Hematopoietic multipotent progenitor cell treated with erythropoietin and hydrocortisone succinate and interleukin-3 and kit ligand, for 8 days (in vitro differentiated cells): Measurements from ENCODE around the gene SEMA3D.

Experiments
- DNase-seq: peaks from one replicate; pipeline ENCODE4 v3.0.0-alpha.2; 2015

Gene SEMA3D

DNA sequence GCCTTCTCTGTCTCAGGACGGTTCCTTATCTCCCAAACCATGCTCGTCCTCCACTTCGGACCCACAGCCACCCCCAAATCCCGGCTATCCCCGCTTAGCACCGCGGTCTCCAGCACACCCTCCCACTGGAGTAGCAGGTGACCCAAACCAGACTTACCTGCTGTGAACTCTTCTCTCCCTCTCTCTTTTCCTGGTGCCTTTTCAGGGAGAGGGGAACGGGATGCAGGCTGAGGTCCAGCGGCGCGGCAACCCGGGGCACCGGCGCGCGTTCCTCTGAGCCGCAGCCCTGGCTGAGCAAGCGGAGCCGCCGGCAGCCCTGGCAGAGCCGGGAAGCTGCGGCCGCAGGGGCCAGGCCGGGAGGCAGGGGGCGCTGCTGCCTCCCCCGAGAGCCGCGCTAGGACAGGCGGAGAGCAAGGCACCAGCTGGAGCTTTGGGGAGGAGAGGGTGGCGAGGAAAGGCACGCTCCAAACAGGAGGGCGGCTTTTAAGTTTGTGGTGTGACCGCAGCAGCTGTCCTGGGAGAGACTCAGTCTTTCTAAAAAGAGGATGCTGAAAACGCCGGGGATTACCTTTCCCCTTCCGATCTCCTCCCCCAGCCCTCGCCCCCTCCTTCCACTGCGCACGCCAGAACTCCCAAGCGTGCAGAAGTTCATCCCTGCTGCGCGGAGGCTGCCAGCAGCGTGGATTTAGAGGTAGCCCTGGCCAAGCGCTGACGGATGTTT is at the start of gene SEMA3D:
SEMA3D (minus strand) TSS at position 536 of the 721 bp plus-strand sequence. CDS start 65,165 bp downstream, outside the sequence.
- DNase-seq = peak; percentile 20

- DNase-seq = no peak
Measured at GRCh38 chr7:85234730-85235129, 47.9 kb upstream of the SEMA3D start.

DNA sequence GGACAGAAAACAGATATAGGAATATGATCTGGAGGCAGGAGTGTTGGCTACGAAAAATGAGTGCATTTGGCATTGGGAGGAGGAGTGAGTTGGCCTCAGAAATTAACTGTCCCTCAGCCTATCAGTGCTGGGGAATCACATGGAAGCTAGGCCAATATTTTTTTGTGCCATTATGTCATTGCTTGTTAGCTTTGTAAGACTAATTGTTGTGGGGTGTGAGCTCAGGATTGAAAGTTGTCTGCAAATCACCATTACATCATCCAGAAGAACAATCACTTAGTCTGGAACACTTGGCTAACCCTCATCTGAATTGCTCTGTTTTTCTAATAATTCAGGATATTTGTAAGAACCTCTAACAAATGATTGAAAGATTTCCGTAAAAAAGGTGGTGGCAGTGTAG is 45.2 kb upstream of the SEMA3D start:
- DNase-seq = no peak

DNA sequence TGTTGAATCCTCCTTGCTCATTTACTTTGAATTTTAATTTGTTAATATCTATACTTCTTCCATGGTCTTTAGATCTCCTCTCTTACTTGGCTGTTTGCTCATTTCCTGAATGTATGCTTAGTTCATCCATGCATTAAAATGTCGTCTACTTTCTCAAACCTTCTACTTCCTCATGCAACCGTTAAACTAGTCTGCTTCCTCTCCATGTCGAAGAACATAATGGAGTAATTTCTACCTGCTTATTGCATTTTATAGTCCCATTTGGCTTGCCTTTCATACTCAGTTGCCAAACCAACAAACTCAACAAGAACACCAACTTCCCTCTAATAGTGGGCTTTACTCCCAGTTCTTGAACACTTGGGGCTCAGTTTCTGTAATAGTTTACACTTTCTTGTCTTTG is 43.8 kb upstream of the SEMA3D start:
- no peak for DNase-seq

- DNase-seq = no peak
Measured at GRCh38 chr7:85229544-85229943, 42.7 kb upstream of the SEMA3D start.

DNA sequence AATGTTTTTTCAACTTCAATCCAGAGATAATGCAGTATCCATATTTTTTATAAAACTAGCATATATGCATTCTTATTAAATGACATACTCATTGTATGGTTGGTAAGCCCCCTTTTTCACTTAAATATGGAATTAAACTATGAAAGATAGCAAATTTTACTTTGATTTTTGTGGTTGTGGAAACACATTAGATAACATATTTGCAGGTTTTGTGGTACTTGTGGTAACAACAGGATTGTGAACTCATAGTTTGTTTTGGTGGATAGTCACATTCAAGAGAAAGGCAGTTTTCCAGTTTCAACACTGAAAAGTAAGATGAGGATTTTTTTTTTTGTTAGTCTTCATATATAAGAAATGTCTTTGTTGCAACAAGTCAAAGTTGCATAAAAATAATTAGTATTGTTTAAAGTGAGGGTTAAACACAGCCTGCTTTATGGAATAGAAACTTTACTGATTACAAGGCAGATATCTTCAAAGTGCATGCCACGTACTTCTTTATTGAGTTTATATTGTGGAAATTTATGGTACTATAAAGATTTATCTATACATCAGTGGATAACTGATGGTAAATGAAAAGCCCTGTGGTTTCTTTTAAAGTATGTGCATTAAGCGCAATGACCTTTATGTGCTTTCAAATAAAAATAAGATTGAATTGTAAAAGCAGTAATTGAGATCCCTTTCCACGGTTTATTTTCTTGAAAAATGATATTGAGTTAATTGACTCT is 39.7 kb upstream of the SEMA3D start:
- no peak for DNase-seq

GRCh38 chr7:85224171-85224570 is 37.3 kb upstream of the SEMA3D start:
- DNase-seq = no peak

DNA sequence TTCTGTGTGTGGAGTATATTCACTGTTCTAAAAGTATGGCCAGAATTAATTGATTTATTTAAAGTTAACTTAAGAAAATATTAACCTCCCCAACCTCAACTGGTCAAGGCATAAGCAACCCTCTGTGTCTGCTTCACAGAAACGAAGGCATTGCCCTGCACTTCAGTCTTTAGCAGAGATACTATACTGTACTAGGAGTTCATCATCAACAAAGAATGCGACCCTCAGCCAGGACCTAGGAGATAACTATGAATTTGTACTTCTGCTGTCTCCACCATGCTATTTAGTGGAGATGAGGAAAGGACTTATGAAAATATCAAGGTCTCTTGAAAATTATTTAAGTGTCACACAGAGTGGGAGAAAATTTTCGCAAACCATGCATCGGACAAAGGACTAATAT is 35.7 kb upstream of the SEMA3D start:
- DNase-seq = no peak

DNA sequence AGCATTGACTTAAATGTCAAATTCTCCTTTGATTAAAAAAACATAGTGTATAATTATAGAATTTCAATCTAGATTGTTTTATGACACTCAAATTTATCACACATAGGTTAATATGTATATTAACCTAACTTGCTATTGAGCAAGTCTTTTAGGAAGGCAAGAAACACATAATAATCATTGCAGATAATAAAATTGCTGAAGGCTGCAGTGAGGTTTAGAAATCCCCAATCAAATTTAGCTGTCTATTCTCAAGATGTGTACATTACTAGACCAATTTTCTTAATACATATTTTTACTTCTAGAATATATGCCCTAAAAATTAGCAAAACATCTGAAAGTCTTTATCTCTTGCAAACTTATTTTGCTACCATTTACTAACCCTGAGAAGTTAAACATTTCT is 34.9 kb upstream of the SEMA3D start:
- no peak for DNase-seq

- no peak for DNase-seq
Measured at GRCh38 chr7:85220651-85221050, 33.8 kb upstream of the SEMA3D start.

GRCh38 chr7:85220023-85220422 is 33.2 kb upstream of the SEMA3D start:
- DNase-seq = no peak

GRCh38 chr7:85217085-85217484 is 30.2 kb upstream of the SEMA3D start:
- DNase-seq = no peak

- no peak for DNase-seq
Measured at GRCh38 chr7:85215098-85215497, 28.2 kb upstream of the SEMA3D start.

DNA sequence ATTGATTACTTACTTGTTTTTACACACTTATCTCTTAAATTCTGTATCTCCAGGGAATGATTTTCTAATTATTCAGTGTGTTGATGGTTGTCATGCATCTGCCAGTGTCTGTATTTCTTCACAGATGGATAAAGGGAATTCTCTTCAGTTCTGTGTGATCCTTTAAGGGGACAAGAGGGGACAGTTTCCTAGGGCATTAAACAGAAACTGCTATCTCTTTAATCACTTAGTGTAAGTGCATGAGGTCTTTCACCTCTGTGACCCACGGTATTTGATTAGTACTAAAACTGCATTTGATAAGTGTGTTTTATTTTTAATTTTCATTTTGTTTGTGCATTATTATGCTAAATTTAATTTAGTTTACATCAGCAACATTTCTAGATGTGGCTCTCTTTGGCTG is 26.6 kb upstream of the SEMA3D start:
- DNase-seq = no peak

GRCh38 chr7:85205754-85206153 is 18.9 kb upstream of the SEMA3D start:
- no peak for DNase-seq

DNA sequence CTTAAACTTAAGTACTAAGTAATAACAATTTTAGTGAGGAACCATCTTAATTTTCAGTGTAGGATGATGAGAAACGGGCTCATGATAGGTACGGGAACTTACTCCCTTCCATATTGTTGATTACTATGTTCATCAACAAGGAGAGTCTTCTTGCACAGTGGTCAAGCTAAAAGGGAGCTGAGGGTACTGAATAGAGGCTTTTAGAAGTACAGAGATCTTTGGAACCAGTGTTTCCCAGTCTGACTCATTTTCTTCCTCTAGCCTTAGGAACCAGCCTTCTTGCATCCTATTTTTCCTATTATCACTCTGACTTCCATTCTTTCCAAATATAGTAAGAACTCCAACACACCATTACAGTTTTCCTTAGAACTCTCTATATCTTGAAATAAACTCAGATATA is 17.6 kb upstream of the SEMA3D start:
- DNase-seq = no peak

DNA sequence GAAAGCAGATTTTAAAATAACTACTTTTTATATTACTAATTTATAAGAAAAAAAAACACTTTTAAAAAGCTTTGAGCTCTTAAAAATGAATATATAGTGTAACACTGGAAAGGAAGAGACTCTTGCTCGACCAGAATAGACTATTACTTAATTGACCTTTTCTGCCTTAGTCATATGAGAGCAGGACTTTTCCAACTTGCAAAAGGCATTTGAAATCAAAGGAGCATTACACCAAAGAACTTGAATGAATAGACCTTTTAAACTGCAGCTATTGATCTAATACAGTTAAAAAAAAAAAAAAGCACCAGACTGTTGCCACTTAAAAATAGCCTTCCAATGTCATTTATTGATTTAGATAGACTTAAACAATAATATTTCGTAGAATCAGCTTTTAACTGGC is 17.2 kb upstream of the SEMA3D start:
- DNase-seq = no peak

DNA sequence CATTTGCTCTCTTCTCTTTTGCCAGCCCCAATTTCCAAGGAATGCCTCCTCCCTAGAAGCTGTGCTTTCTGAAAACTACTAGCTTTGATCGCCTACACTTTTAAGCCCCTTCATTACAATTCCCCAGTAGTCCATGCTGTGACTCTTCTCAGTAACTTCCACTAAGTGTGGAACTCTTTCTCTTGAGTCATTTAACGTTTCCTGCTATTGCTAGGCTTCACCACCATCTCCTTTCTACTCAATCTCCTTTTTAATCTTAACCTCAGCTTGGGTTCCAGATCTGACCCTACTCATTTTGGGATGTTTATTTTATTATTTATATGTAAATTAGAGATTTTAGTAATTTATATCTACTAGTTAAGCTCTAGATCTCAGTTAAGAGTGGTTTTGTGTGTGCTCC is 14.4 kb upstream of the SEMA3D start:
- no peak for DNase-seq

DNA sequence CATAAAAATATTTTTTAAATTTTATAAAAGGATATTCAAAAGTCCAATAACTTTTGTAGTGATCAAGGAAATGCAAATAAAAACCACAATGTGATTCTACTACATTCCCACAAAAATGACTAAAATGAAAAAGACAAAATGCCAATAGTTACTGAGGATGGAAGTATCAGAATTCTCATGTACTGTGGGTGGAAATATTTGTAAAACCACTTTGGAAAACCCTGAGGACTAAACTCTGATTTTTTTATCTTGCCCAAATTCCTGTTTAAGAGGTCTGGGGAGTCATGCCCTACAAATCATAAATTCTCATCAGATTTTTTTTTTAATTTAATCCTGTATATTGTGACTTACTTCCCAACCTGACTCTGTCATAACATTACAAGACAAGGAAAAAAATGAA is 9.8 kb upstream of the SEMA3D start:
- no peak for DNase-seq

GRCh38 chr7:85191383-85191782 is 4.5 kb upstream of the SEMA3D start:
- peak; percentile 3 for DNase-seq

DNA sequence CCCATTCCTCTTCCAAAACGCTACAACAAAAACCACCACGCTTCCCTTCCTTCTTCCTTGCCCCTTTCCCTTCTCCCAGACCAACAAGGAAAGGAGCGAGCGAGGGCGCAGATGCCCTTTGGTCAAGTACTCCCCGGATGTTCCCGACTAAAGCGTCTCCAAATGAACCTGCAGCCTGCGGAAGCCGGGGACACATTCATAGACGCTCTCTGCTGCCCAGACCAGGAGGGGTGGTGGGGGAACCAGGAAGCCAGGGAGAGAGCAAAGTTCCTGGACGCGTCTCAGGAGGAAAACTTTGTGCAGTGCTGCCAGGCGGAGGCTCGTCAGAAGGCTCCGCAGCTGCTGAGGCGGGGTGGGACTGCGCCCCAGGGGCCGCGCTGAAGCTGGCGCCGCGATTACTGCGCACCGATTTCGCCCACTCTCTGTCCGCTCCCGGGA is 754 bp downstream of the SEMA3D start:
- DNase-seq = no peak

- DNase-seq = no peak
Measured at GRCh38 chr7:85185424-85186082, 1.3 kb downstream of the SEMA3D start.

DNA sequence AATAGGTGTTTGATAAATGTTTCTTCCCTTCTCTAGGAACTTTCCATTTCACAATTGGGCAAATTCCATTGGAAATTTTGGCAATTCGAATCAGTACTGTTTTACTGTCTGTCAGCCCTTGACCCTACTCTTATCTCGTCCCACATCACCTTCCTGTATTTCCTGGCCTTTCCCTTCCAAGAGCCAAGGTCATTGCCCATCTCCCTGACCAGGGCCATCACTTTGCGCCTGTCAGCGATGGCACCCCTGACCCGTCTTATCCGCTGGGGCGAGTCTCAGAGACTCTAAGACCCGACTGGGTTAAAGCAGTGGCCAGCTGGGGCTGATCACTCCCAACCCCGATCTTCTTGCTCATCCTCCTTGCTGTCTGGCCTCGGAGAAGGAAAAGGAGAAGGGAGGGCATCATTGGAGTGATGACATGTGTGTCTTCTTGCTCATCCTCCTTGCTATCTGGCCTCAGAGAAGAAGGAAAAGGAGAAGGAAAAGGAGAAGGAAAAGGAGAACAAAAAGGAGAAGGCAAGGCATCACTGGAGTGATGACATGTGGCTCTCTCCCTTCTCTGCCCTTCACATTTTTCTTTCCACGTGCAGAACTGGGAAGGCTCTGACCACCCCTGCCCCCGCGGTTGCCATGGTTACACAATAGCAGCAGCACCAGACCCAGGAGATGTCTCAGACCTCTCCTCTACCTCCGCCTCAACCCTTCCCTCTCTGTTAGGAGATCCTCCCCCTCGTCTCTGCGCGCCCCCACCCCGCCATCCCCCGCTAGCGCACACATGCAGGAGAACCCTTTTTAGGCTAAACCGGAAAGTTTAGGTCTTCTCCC is 2.0 kb downstream of the SEMA3D start:
- DNase-seq = no peak
